BE2C (cell line): ENCODE data around the gene TBX4.

Source experiments
- DNase-seq: peaks from one replicate; pipeline ENCODE4 v3.0.0-alpha.2; 2020
- H3K27me3 ChIP-seq: fragments of 250-450 bp; sonication (Bioruptor Pico); 2 replicates; pipeline ENCODE4 v1.5.1; 2020; ENCODE audit warnings: mild to moderate bottlenecking
- H3K36me3 ChIP-seq: fragments of 250-450 bp; sonication (Bioruptor Pico); 2 replicates; pipeline ENCODE4 v1.5.1; 2020; ENCODE audit warnings: mild to moderate bottlenecking
- H3K4me1 ChIP-seq: fragments of 250-450 bp; sonication (Bioruptor Pico); 2 replicates; pipeline ENCODE4 v1.5.1; 2020
- H3K4me3 ChIP-seq: 2 replicates; pipeline ENCODE4 v1.5.1; 2011; ENCODE audit warnings: low read depth, low read length
- H3K9me3 ChIP-seq: fragments of 250-450 bp; sonication (Bioruptor Pico); 2 replicates; pipeline ENCODE4 v1.5.1; 2020
- TF ChIP-seq, protein P1 (sequence below): IDR thresholded peaks from 2 replicates; pipeline ENCODE4 v1.5.1; 2012; ENCODE audit warnings: mild to moderate bottlenecking, low read depth, low read length

Gene TBX4

DNA sequence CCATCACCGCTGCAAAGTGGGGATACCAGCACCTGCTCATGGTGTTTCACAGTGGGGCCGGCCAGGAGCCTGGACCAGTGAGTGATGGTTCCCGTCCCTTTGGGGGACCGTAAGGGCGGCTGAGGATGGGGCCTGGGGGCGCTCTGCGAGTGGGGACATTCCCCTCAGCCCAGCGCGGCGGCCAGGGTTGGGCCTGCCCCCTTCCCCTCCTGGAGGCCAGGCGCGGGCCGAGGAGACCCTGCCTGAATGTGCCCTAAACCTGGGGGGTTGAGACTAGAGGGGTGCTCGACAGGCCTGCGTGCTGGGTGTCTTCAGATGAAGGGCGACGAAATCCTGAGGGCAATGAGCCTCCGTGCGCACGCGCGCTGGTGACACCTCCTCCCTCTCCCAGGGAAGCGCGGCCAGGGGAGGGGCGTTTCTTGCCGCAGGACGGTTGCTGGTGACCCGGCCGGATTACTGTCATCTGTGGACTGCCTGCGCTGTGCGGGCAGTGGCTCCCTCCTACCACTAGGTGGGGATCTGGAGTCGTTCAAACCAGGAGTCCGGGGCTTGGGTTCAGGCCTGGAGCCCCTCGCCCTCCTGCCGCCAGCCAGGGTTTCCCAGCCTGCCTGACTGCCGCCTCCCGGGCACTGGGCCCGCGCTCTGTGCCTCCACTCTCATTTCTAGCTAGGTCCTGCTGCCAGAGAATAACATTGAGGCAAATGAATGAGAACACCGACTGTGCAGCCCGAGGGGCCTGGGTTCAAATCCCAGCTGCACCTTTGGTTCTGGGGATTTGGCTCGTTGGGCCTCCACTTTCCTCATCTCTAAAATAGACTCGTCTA, 35.5 kb upstream of the TBX4 start:
- Histone ChIP-seq H3K36me3 (no peaks in the 10 kb centered on the region), H3K9me3 (no peaks in the 10 kb centered on the region), H3K4me1 (no peaks in the 10 kb centered on the region; the same call in 1 of the 2 replicates), H3K4me3 (no peak overlapping the region), H3K27me3 (no peaks in the 10 kb centered on the region)
- peak; percentile 94 for DNase-seq
- TF ChIP-seq, protein P1, sequence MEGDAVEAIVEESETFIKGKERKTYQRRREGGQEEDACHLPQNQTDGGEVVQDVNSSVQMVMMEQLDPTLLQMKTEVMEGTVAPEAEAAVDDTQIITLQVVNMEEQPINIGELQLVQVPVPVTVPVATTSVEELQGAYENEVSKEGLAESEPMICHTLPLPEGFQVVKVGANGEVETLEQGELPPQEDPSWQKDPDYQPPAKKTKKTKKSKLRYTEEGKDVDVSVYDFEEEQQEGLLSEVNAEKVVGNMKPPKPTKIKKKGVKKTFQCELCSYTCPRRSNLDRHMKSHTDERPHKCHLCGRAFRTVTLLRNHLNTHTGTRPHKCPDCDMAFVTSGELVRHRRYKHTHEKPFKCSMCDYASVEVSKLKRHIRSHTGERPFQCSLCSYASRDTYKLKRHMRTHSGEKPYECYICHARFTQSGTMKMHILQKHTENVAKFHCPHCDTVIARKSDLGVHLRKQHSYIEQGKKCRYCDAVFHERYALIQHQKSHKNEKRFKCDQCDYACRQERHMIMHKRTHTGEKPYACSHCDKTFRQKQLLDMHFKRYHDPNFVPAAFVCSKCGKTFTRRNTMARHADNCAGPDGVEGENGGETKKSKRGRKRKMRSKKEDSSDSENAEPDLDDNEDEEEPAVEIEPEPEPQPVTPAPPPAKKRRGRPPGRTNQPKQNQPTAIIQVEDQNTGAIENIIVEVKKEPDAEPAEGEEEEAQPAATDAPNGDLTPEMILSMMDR = peak; percentile 97

DNA sequence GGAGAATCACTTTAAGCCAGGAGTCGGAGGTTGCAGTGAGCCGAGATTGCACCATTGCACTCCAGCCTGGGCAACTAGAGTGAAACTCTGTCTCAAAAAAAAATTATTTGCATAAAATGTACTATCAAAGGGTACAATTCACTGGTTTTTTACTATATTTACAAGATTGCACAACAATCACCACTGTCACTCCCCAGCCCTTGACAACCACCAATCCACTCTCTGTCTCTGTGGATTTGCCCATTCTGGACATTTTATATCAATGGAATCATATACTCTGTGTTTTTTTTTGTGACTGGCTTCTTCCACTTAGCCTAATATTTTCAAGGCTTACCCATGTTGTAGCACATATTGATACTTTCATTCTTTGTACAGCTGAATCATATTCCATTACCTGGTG, 33.8 kb upstream of the TBX4 start:
- H3K27me3 ChIP-seq = no peaks in the 10 kb centered on the region
- TF ChIP-seq, protein P1 = no peak
- no peaks in the 10 kb centered on the region for H3K9me3 ChIP-seq
- H3K4me1 ChIP-seq = no peaks in the 10 kb centered on the region; the same call in 1 of the 2 replicates
- DNase-seq = no peak
- no peaks in the 10 kb centered on the region for H3K36me3 ChIP-seq
- H3K4me3 ChIP-seq = no peak overlapping the region

DNA sequence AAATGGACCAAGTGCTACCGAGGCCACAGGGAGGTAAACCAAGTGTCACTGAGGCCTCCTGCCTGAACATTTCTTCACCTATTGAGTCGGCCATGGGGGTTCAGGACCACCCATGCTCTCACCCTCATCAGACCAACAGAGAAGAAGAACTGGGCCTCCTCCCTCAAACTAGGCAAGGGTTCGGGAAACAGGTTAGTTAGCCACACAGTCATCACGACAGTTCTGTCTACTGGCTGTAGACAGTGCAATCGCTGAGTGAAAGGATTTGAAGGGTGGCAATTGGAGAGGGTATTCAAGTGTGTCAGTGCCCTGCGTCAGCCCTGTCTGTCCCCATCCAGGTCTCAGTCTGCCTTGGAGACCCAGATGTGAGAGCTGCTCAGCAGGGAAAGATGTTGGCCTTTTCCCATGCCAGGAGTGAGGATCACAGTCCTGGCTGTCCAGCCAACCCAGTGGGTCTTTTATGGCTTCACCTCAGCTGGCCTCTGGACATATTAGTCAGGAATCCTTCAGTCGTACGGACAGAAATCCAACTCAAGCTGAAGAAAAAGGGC, 32.7 kb upstream of the TBX4 start:
- H3K4me3 ChIP-seq = no peak overlapping the region
- no peaks in the 10 kb centered on the region for H3K27me3 ChIP-seq
- H3K36me3 ChIP-seq = no peaks in the 10 kb centered on the region
- H3K9me3 ChIP-seq = no peaks in the 10 kb centered on the region
- TF ChIP-seq, protein P1 = no peak
- no peaks in the 10 kb centered on the region; the same call in 1 of the 2 replicates for H3K4me1 ChIP-seq
- DNase-seq = no peak

DNA sequence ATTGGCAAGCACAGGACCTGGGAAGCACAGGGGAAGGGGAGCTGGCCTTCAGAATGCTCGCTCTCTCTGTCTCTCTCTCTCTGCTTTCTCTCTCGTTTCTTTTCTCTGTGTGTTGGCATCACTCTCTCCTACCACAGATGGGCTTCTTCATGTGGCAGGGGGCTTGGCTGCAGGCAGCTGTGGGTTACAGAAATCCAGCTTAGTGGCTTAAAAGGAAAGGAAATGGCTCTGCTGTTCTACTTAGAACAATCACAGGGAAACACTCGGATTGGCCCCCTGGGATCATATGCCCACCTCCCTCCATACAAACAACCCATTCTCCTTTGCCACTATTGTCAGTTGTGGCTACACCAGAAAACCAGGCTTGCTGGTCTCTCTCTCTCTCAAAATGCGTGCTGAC, 32.2 kb upstream of the TBX4 start:
- no peaks in the 10 kb centered on the region; the same call in 1 of the 2 replicates for H3K4me1 ChIP-seq
- TF ChIP-seq, protein P1 = no peak
- H3K27me3 ChIP-seq = no peaks in the 10 kb centered on the region
- no peak for DNase-seq
- no peaks in the 10 kb centered on the region for H3K9me3 ChIP-seq
- H3K36me3 ChIP-seq = no peaks in the 10 kb centered on the region
- H3K4me3 ChIP-seq = no peak overlapping the region

DNA sequence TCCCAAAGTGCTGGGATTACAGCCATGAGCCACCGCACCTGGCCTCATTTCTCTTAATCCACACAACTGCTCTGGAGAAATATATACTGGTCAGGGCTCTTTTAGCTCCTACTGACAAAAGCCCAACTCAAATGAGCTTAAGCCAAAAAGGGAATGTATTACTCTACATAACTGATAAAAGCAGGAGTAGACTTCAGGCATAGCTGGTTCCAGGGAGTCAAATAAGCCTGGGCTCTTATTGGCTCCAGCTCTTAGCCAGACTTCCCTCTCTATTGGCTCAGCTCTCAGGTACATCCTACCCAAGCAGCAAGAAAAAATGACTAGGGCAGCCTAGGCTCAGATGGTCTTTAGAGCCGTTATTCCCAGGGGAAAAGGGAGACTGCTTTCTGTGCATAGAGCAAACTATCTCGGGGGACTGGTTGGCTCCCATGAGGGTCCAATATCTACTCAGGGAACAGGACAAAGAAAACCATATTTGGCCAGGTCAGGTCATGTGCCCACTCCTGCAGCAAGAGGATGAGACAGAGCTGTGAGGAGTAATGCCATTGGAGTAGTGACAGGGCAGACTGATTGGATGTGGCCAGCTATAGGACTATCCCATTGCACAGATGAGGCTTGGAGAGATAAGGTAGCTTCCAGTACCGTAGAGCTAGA, 31.4 kb upstream of the TBX4 start:
- no peaks in the 10 kb centered on the region for H3K36me3 ChIP-seq
- DNase-seq = no peak
- no peaks in the 10 kb centered on the region for H3K9me3 ChIP-seq
- H3K4me1 ChIP-seq = no peaks in the 10 kb centered on the region; the same call in 1 of the 2 replicates
- no peak overlapping the region for H3K4me3 ChIP-seq
- H3K27me3 ChIP-seq = no peaks in the 10 kb centered on the region
- TF ChIP-seq, protein P1 = no peak

DNA sequence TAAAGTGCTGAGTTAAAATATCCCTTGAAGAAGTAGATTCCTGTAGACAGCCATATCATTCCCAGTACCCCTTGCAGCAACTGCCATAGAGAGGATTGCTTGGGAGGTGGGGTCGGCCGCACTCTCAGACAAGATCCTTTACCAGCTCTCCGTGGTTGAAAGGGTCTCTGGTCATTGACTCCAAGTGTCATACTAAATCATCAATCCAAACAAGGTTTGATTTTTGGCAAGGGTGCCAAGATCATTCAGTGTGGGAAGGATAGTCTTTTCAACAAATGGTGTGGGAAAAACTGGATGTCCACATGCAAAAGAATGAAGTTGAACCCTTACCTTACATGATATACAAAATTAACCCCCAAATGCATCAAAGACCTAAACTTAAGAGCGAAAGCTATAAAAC, 30.8 kb upstream of the TBX4 start:
- H3K4me3 ChIP-seq = no peak overlapping the region
- H3K4me1 ChIP-seq = no peaks in the 10 kb centered on the region; the same call in 1 of the 2 replicates
- no peaks in the 10 kb centered on the region for H3K9me3 ChIP-seq
- no peak for DNase-seq
- no peaks in the 10 kb centered on the region for H3K36me3 ChIP-seq
- TF ChIP-seq, protein P1 = no peak
- H3K27me3 ChIP-seq = no peaks in the 10 kb centered on the region
